Type B pancreatic cell (in vitro differentiated cells): Measurements from ENCODE around the gene SH2B3. TPM values are rescaled to one million over a fixed set of nuclear protein-coding genes. Genes with fewer than 3 reads are reported as not detected.

Source experiments
- DNase-seq: peaks from one replicate; pipeline ENCODE4 v3.0.0; 2021; ENCODE audit warnings: mixed read lengths; ENCODE audit not compliant: unreplicated experiment; ENCODE audit errors: extremely low spot score
- H3K27ac Mint-ChIP-seq: 2 replicates; pipeline ENCODE4 v1.8.0; 2021; ENCODE audit warnings: mild to moderate bottlenecking, mixed read lengths
- H3K27me3 Mint-ChIP-seq: 2 replicates; pipeline ENCODE4 v1.8.0; 2021; ENCODE audit warnings: mixed read lengths
- H3K36me3 Mint-ChIP-seq: 2 replicates; pipeline ENCODE4 v1.8.0; 2021; ENCODE audit warnings: mixed read lengths
- H3K4me1 Mint-ChIP-seq: one replicate; pipeline ENCODE4 v1.8.0; 2021; ENCODE audit warnings: mixed read lengths; ENCODE audit not compliant: unreplicated experiment
- H3K4me3 Mint-ChIP-seq: 2 replicates; pipeline ENCODE4 v1.8.0; 2021; ENCODE audit warnings: mild to moderate bottlenecking, mixed read lengths
- H3K9me3 Mint-ChIP-seq: 2 replicates; pipeline ENCODE4 v1.8.0; 2021; ENCODE audit warnings: mixed read lengths
- total RNA-seq: library from RNA; stranded (reverse); gene quantifications from 2 replicates; pipeline ENCODE4 v1.2.1, GENCODE V29; 2021; ENCODE audit warnings: low replicate concordance
- TF ChIP-seq, protein P1 (sequence below): fragments of 200-600 bp; sonication (generic); conservative IDR thresholded peaks from 2 replicates; pipeline ENCODE4 v1.5.0; 2021; ENCODE audit warnings: antibody characterized with exemption, mild to moderate bottlenecking

The SH2B3 gene
- total RNA-seq, 1 donor from 2014 or later: 5.2 TPM

DNA sequence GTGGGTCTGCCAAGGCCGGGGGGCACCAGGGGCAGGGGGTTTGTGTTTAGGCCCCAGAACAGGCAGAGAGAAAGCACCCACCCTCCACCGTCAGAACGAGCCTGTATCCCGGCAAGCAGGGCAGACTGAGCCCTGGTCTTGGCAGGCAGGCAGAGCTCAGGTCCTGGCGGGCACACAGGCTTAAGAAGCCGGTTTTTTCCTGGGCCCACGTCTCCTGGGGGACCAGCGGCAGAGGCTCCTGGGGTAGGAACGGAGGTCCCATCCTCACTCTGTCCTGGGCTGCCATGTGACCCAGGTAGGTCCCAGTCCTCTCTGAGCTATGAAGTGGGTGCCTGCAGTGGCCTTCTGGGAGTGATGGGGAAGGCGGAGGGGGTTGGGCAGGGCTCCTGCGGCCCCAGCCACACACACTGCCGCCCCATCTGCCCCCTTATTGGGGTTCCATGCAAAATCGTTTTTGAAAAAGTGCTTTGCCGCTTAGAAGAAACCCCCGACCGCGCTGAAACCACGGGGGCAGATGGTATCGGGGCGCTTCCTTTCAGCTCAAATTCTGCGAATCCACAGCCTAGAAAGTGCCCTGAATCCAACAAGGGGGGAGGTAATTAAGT lies 24.2 kb downstream of the SH2B3 start:
- Mint-ChIP-seq H3K27ac (no peak overlapping the region), H3K9me3 (no peaks in the 10 kb centered on the region), H3K36me3 (no peaks in the 10 kb centered on the region), H3K4me3 (no peak overlapping the region), H3K4me1 (peaks cover 19% of the 10 kb centered on the region), H3K27me3 (peaks cover 4% of the 10 kb centered on the region)
- TF ChIP-seq, protein P1, sequence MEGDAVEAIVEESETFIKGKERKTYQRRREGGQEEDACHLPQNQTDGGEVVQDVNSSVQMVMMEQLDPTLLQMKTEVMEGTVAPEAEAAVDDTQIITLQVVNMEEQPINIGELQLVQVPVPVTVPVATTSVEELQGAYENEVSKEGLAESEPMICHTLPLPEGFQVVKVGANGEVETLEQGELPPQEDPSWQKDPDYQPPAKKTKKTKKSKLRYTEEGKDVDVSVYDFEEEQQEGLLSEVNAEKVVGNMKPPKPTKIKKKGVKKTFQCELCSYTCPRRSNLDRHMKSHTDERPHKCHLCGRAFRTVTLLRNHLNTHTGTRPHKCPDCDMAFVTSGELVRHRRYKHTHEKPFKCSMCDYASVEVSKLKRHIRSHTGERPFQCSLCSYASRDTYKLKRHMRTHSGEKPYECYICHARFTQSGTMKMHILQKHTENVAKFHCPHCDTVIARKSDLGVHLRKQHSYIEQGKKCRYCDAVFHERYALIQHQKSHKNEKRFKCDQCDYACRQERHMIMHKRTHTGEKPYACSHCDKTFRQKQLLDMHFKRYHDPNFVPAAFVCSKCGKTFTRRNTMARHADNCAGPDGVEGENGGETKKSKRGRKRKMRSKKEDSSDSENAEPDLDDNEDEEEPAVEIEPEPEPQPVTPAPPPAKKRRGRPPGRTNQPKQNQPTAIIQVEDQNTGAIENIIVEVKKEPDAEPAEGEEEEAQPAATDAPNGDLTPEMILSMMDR: no peak
- no peak for DNase-seq

DNA sequence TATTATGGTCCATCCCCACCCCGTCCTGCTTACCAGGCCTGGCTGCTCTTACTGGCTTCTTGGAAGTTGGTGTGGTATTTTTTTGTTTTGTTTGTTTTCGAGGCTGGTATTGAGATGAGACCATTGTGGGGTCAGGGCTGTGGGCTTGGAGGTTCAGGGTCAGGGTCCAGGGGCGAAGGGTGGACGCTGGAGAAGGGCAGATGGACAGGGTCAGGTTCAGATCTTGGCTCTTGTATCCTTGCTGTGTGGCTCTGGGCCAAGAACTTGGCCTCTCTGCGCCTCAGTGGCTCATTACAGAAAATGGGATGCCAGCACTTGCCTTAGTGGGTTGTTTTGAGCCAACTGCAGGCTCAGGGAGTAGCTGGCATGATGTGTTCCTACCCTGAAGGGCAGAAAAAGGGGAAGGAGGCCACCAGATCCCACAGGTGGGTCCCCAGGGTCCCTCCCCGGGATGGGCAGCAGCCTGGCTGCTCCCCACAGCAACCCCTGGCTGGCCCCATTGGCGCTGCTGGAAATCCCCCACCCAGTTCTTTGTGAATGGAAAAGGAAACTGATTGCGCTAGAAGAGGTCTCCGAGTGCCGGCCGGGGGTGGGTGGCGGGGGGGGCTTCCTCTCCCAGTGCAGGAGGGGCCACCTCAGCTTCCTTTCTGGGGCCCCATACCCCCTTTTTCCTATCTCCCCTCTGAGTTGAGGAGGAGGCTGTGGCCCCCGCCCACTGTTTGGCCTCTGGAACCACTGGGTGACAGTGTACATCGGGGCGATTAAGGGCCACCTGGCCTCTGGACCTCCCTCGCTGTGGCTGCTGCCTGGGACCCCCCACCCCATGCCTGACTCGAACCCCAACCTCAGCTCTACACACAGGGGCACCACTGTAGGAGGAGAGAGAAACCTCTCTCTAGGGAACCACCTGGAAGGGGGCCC lies 25.0 kb downstream of the SH2B3 start:
- Mint-ChIP-seq H3K4me1 (peaks cover 19% of the 10 kb centered on the region), H3K36me3 (no peaks in the 10 kb centered on the region), H3K4me3 (no peak overlapping the region), H3K9me3 (no peaks in the 10 kb centered on the region), H3K27me3 (peaks cover 4% of the 10 kb centered on the region), H3K27ac (no peak overlapping the region)
- TF ChIP-seq, protein P1: no peak
- DNase-seq: no peak

DNA sequence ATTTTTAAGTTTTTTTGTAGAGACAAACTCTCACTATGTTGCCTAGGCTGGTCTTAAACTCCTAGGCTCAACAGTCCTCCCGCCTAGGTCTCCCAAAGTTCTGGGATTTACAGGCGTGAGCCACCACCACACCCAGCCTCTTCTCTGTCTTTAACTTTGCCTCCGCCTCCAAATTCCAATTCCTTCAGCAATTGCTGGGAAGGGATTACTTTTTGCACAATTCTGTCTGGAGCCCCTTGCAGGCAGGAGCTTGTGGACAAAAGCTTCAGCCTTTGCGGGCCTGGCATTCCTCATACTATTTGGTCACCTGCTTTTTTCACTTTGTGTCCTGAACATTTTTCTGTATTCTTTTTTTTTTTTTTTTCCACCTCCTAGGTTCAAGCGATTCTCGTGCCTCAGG lies 26.0 kb downstream of the SH2B3 start:
- Mint-ChIP-seq H3K4me3 (no peak overlapping the region), H3K36me3 (no peaks in the 10 kb centered on the region), H3K27me3 (peaks cover 4% of the 10 kb centered on the region), H3K4me1 (peaks cover 19% of the 10 kb centered on the region), H3K27ac (peak overlapping the region; percentile 37), H3K9me3 (no peaks in the 10 kb centered on the region)
- TF ChIP-seq, protein P1: no peak
- no peak for DNase-seq

DNA sequence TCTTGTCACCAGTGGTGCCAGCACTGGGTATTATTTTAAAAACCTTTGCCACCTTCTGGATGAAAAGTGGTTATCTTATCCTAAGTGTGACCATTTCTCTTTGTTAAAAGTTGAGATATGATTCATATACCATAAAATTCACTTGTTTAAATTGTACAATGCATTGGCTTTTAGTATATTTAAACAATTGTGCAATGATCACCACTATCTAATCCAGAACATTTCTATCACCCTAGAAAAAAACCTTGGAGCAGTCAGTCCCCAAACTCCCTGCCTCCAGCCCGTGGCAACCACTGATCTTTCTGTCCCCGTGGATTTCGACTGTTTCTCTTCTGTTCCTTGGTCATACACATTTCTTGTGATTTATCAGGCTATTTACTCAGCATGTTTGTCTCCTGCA lies 28.3 kb downstream of the SH2B3 start:
- Mint-ChIP-seq H3K27ac (peak overlapping the region; percentile 12), H3K4me3 (no peak overlapping the region), H3K36me3 (no peaks in the 10 kb centered on the region), H3K9me3 (no peaks in the 10 kb centered on the region), H3K4me1 (peaks cover 25% of the 10 kb centered on the region), H3K27me3 (peaks cover 4% of the 10 kb centered on the region)
- TF ChIP-seq, protein P1: no peak
- no peak for DNase-seq

DNA sequence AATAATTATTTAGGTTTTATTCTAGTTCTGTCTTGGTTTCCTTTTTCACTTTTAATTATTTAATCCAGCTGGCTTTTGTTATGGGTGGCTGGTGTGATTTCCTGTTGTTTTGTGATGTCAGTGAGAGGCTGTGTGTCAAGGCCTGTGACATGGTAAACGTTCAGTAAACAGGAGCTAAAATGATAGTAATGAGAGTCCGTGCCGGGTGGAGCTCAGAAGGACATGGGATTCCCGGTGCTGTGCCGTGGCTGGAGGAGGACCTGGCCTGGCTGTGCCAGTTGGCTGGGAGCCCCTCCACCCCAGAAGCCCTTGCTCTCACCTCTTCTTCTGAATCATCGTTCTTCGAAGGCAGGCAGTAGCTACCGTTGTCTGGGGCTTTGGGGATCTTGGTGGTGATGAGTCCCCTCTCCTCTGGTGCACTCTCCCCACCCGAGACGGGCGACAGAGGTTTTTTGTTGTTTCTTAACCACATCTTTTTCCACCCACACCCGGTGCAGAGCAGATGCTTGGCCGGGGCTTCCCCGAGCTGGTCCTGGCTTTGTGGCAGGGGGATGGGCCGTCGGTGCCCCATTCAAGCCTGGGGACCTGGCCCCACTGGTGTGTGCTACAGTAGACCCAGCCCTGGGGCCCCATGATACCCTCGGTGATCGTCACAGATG lies 29.1 kb downstream of the SH2B3 start:
- peaks cover 25% of the 10 kb centered on the region for H3K4me1 Mint-ChIP-seq
- no peak for DNase-seq
- H3K9me3 Mint-ChIP-seq: no peaks in the 10 kb centered on the region
- H3K4me3 Mint-ChIP-seq: no peak overlapping the region
- H3K27me3 Mint-ChIP-seq: peaks cover 4% of the 10 kb centered on the region
- H3K36me3 Mint-ChIP-seq: no peaks in the 10 kb centered on the region
- peak overlapping the region; percentile 12 for H3K27ac Mint-ChIP-seq
- TF ChIP-seq, protein P1: no peak
